KG1 (cell line): ENCODE data around the gene MEPCE.
"Not testable (repeated sequence)": the region's sequence is repeated elsewhere in the genome, so short reads cannot be mapped to it uniquely, and the experiment has no call there.

Experiments
- DNase-seq: peaks from one replicate; lab custom pipeline; 2025; lab: John Stamatoyannopoulos, UW

MEPCE gene

GRCh38 chr7:100429637-100430492 lies at the start of gene MEPCE:
Gene MEPCE, plus strand, starts transcription at chr7:100429831. Its CDS starts 188 bp downstream, at chr7:100430019.
- peak; percentile 39 for DNase-seq

GRCh38 chr7:100380196-100380595 lies 49.4 kb upstream of the MEPCE start:
- DNase-seq, result no peak

GRCh38 chr7:100381531-100382233 lies 47.9 kb upstream of the MEPCE start:
- not testable (repeated sequence) for DNase-seq

DNA sequence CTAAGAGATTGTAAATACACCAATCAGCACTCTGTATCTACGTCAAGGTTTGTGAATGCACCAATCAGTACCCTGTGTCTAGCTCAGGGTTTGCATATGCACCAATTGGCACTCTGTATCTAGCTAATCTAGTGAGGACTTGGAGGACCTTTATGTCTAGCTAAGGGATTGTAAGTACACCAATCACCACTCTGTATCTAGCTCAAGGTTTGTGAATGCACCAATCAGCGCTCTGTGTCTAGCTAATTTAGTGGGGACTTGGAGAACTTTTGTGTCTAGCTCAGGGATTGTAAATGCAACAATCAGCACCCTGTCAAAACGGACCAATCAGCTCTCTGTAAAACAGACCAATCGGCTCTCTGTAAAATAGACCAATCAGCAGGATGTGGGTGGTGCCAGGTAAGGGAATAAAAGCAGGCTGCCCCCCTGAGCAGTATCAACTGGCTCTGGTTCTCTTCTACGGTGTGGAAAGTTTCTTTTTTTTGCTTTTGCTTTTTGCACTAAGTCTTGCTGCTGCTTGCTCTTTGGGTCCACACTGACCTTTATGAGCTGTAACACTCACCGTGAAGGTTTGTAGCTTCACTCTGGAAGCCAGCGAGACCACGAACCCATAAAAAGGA lies 47.3 kb upstream of the MEPCE start:
- not testable (repeated sequence) for DNase-seq

- no peak for DNase-seq
Measured at GRCh38 chr7:100384628-100385294, 44.9 kb upstream of the MEPCE start.

DNA sequence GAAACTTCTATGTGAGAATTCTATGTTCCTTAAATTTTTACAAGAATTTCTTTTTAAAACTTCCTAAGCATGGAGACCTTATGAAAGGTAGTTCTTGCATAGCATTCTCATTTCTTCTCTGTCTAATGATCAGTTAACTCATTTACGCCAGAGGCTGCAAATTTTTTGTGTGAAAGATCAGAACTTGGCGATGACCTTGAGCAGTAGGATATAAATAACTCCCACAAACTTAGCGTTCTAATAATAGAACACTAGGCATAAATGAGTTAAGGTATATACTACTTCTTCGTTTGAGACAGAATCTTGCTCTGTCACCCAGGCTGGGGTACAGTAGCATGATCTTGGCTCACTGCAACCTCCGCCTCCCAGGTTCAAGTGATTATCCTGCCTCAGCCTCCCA lies 42.7 kb upstream of the MEPCE start:
- DNase-seq, result no peak

GRCh38 chr7:100387695-100388094 lies 41.9 kb upstream of the MEPCE start:
- DNase-seq, result no peak

GRCh38 chr7:100389437-100390088 lies 40.1 kb upstream of the MEPCE start:
- DNase-seq, result no peak

- DNase-seq, result no peak
Measured at GRCh38 chr7:100390286-100391009, 39.2 kb upstream of the MEPCE start.

- no peak for DNase-seq
Measured at GRCh38 chr7:100393233-100393905, 36.3 kb upstream of the MEPCE start.

- no peak for DNase-seq
Measured at GRCh38 chr7:100394077-100394476, 35.6 kb upstream of the MEPCE start.

DNA sequence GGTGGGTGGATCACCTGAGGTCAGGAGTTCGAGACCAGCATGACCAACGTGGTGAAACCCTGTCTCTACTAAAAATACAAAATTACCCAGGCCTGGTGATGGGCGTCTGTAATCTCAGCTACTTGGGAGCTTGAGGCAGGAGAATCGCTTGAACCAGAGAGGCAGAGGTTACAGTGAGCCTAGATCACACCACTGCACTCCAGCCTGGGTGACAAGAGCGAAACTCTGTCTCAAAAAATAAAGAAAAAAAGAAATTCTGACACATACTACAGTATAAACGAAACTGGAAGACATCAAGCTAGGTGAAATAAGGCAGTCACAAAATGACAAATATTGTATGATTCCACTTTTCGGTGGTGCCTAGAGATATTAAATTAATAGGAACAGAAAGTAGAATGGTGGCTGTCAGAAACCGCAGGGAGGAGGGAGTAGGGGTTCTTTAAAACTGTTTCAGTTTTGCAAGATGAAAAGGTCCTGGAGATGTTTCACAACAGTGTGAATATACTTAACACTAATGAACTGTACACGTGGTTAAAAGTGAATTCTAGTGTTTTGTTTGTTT lies 33.1 kb upstream of the MEPCE start:
- DNase-seq, result no peak

GRCh38 chr7:100397315-100398081 lies 32.1 kb upstream of the MEPCE start:
- DNase-seq, result no peak

DNA sequence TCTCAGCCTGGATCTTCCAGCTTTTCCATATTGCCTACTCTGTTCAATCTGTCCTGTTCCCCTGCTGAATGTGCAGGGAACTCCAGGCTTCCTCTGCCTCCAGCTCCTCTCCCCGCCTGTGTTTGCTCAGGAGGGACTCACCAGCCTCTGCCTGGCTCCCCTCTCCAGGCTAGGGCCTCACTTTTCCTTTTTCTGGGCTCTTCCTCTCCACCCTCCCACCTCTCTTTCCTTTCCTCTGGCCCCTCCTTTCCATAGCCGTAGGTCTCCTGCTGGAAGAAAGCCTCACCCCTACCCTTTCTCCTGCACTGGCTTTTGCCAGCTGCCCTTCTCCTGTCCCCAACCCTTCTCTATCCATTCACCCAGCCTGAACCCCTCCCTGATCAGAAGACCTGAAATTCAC lies 31.4 kb upstream of the MEPCE start:
- no peak for DNase-seq

DNA sequence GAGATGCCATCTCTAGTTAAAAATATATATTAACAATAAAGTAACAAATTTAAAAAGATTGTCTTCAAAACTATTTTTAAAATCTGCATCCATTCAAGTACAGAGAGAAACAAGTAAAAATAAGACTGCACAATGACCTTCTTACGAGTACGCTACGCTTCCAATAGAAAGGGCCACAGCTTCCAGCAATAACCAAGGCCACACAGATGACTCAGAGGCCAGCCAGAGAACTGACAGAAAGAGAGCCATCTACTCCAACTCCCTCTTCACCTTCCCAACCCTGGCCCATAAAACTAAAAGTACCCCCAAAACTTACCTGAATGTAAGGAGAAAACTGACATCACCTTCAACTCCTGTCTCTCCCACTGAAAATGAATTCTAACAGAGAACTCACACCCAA lies 29.6 kb upstream of the MEPCE start:
- DNase-seq, result no peak

GRCh38 chr7:100400656-100401055 lies 29.0 kb upstream of the MEPCE start:
- DNase-seq, result no peak

- DNase-seq, result no peak
Measured at GRCh38 chr7:100401811-100402210, 27.8 kb upstream of the MEPCE start.

GRCh38 chr7:100402241-100402640 lies 27.4 kb upstream of the MEPCE start:
- DNase-seq, result no peak

DNA sequence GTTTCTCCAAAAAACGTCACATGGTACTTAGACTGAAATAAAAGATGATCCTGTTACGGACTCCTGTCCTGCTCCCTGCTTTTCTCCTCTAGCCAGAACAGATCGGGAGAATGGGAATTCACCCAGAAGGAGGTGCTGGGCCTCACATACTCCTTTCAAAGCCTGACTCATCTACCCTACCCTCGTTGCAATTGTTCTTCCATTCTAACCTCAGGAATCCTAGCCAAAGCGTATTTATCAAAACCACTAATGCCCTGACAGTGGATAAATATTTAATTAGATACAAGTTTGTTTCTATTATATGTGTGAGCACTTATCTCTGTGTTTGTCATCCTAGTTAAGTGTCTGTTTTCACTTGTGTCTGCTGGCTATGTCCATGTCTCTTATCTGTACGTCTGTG lies 22.9 kb upstream of the MEPCE start:
- no peak for DNase-seq
